ENCODE data around the gene ARL6IP1.

DNA sequence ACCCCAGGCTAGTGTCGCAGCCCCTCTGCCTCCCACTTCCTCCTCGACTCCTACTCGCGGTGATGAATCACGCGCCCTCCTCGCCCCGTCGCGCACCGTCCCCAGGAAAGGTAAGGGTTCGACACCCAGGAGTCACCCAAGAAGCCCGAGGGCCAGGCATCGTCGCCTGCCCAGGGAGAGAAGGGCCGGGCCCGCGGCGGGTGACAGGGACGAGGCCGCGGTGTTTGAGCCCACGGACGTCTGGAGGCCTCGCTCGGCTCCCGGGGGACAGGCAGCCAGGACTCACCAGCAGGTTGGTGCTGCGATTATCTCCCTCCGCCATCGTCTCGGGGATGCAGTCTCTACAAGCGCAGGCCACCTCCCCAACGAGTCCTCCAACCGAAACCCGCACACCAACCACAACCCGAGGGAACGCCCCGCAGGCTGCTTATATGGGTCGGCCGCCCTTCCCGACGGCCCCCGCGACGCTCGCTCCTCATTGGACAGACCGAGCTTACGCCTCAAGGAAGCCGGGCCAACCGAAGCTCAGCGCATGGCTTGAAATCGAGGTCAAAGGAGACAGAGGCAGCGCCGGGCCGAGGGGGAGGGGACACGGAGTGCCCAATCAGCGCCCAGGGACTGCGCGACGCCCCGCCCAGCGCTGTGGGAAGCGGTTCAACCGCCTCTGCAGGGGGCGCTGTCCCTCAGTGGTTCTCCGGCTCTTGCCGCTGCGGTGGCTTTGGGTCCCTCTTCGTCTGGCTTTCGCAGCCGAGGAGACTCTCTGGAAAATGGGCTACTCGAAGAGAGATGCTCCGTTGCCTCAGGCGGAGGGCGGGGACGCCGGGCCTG is at the start of gene ARL6IP1:
- TF ChIP-seq, protein P1, sequence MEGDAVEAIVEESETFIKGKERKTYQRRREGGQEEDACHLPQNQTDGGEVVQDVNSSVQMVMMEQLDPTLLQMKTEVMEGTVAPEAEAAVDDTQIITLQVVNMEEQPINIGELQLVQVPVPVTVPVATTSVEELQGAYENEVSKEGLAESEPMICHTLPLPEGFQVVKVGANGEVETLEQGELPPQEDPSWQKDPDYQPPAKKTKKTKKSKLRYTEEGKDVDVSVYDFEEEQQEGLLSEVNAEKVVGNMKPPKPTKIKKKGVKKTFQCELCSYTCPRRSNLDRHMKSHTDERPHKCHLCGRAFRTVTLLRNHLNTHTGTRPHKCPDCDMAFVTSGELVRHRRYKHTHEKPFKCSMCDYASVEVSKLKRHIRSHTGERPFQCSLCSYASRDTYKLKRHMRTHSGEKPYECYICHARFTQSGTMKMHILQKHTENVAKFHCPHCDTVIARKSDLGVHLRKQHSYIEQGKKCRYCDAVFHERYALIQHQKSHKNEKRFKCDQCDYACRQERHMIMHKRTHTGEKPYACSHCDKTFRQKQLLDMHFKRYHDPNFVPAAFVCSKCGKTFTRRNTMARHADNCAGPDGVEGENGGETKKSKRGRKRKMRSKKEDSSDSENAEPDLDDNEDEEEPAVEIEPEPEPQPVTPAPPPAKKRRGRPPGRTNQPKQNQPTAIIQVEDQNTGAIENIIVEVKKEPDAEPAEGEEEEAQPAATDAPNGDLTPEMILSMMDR (IDR thresholded peaks at IDR 0.05): peak; percentile 96
- TF ChIP-seq ZFX (IDR thresholded peaks at IDR 0.05; ENCODE audit: borderline replicate concordance): no peak

All from 22Rv1 (cell line).